ENCODE results near the gene METTL26. TPM values are rescaled to one million over a fixed set of nuclear protein-coding genes. Genes with fewer than 3 reads are reported as not detected.

The METTL26 gene
- polyA plus RNA-seq, 2 of the 4 experiments (the other 2 are of a cell fraction): 47.2 to 78.3 TPM

GRCh38 chr16:620700-621525 lies 15.2 kb downstream of the METTL26 start:
- TF ChIP-seq BCL3 (IDR thresholded peaks at IDR 0.05) (no peak), KDM5A (IDR thresholded peaks at IDR 0.05) (no peak), EHMT2 (IDR thresholded peaks at IDR 0.05; ENCODE audit: low read depth) (no peak), PHF8 (IDR thresholded peaks at IDR 0.05; ENCODE audit: borderline replicate concordance, low read depth) (no peak), ZC3H11A (IDR thresholded peaks at IDR 0.05) (no peak), ATOH8 (CRISPR knock-in tag; IDR thresholded peaks at IDR 0.05; ENCODE audit: low read depth) (no peak), RAD21 (conservative IDR thresholded peaks at IDR 0.05 in 1 of 2, IDR thresholded peaks at IDR 0.05 in 1 of 2) (no peak), MYC (IDR thresholded peaks at IDR 0.05; ENCODE audit: borderline replicate concordance, low read length) (no peak), NR3C1 (IDR thresholded peaks at IDR 0.05) (no peak), FOXS1 (CRISPR knock-in tag; IDR thresholded peaks at IDR 0.05) (no peak), MAZ (IDR thresholded peaks at IDR 0.05; ENCODE audit: borderline replicate concordance, low read depth, low read length) (no peak), CEBPB (IDR thresholded peaks at IDR 0.05) (no peak), PBX3 (IDR thresholded peaks at IDR 0.05) (no peak), RFX5 (IDR thresholded peaks at IDR 0.05) (no peak), USF2 (IDR thresholded peaks at IDR 0.05) (no peak), TP53 (CRISPR knock-in tag; IDR thresholded peaks at IDR 0.05) (no peak), HDAC2 (IDR thresholded peaks at IDR 0.05) (no peak), REST (IDR thresholded peaks at IDR 0.05) (no peak), ELK1 (IDR thresholded peaks at IDR 0.05; ENCODE audit: low read depth, low read length) (no peak)
- no peak for DNase-seq (ENCODE audit: low read depth in 1 of 2, low spot score in 1 of 2)
- H3K9me3 ChIP-seq: no peaks in the 10 kb centered on the region
- no peak overlapping the region for H3K4me3 ChIP-seq
- ChIA-PET CTCF (interaction anchor here (0.6 to 1.4 kb wide), 5 partner anchors 11 to 133 kb away, joined by 3 to 7 read pairs (median 3); partner anchors contain the start of gene RAB40C), POLR2A (interaction anchor here (1.7 kb wide), 2 partner anchors 15 to 31 kb away, joined by 4 to 6 read pairs; partner anchors contain the start of gene METTL26)
- H3K27ac ChIP-seq: no peak overlapping the region
- FAIRE-seq: no peak
- 86% methylated on average over 23 of the region's 41 CpGs for WGBS (ENCODE audit: missing lambda C conversion rate)
- no peak overlapping the region; the same call in 2 of the 3 replicates for H3K4me2 ChIP-seq
- peaks cover 23% of the 10 kb centered on the region for H3K4me1 ChIP-seq
- ATAC-seq: no peak

All from A549 (cell line).